Fibroblast of villous mesenchyme (primary cell): ENCODE results near the gene C16orf95. TPM values are rescaled to one million over a fixed set of nuclear protein-coding genes. Genes with fewer than 3 reads are reported as not detected.

Experiments used
- DNase-seq: peaks from one replicate; pipeline ENCODE4 v3.0.0-alpha.2; 2010; ENCODE audit warnings: low read depth
- H3K4me3 ChIP-seq: 2 replicates; pipeline ENCODE4 v1.5.1; 2011; ENCODE audit warnings: low read depth, mild to moderate bottlenecking, low read length
- small RNA-seq: library from RNA; depleted of rRNA; stranded (forward); fragments of <200 nt; gene quantifications from one replicate; pipeline ENCODE3, GENCODE V24; 2012
- total RNA-seq: library from RNA; depleted of rRNA; stranded (reverse); fragments of >200 nt; gene quantifications from 2 replicates; pipeline ENCODE4 v1.2.3, GENCODE V29; 2012
- TF ChIP-seq, protein P1 (sequence below): IDR thresholded peaks from 2 replicates; pipeline ENCODE4 v1.5.1; 2012; ENCODE audit warnings: low read depth, mild to moderate bottlenecking, low read length; ENCODE audit not compliant: insufficient read depth

The C16orf95 gene
- total RNA-seq, 1 donor: 4.7 TPM

DNA sequence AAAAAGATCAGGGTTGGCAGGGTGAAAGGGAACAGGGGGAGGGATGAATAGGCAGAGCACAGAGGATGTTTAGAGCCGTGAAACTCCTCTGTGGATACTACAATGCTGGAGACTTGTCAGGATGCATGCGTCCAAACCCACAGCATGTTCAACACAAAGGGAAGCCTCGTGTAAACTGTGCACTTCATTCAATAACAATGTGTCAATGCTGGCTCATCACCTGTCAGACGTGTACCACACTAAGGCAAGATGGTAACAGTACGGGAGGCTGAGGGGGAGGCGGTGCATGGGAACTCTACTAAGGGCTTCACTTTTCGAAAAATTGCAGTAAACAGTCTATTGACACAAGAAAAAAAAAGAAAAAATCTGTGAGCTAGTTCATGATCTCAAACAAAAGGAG is 63.7 kb downstream of the C16orf95 start:
- TF ChIP-seq, protein P1, sequence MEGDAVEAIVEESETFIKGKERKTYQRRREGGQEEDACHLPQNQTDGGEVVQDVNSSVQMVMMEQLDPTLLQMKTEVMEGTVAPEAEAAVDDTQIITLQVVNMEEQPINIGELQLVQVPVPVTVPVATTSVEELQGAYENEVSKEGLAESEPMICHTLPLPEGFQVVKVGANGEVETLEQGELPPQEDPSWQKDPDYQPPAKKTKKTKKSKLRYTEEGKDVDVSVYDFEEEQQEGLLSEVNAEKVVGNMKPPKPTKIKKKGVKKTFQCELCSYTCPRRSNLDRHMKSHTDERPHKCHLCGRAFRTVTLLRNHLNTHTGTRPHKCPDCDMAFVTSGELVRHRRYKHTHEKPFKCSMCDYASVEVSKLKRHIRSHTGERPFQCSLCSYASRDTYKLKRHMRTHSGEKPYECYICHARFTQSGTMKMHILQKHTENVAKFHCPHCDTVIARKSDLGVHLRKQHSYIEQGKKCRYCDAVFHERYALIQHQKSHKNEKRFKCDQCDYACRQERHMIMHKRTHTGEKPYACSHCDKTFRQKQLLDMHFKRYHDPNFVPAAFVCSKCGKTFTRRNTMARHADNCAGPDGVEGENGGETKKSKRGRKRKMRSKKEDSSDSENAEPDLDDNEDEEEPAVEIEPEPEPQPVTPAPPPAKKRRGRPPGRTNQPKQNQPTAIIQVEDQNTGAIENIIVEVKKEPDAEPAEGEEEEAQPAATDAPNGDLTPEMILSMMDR: no peak
- H3K4me3 ChIP-seq: no peak overlapping the region
- DNase-seq: no peak

Small RNA genes within 50 kb of the gene (small RNA-seq; reads per million reads assigned to genes)
- not detected for gene AC010531.2

Other genes starting within 250 kb of the C16orf95 start
- gene FBXO31, start 66.4 kb upstream of the C16orf95 start, total RNA-seq: 25.9 and 26.7 TPM in 2 replicates
- gene MAP1LC3B, start 74.9 kb upstream of the C16orf95 start, total RNA-seq: 25.1 and 36.3 TPM in 2 replicates
- gene ZCCHC14, start 175.6 kb upstream of the C16orf95 start, total RNA-seq: 8.2 and 13.2 TPM in 2 replicates